WTC11 (cell line): Measurements from ENCODE around the gene THOC5. TPM values are rescaled to one million over a fixed set of nuclear protein-coding genes. Genes with fewer than 3 reads are reported as not detected.

Experiments used
- ATAC-seq: fragments of 200-7000 bp; cut with Tn5 transposase; 2 replicates; pipeline ENCODE4 v1.10.0; 2021; ENCODE audit warnings: mild to moderate bottlenecking, moderate library complexity
- CTCF ChIA-PET: fragments of 300-600 bp; sonication (Branson Sonifier 250); formaldehyde crosslinking; loops from one replicate; lab custom pipeline; 2021; ENCODE audit warnings: antibody characterized with exemption; lab: Charles Lee
- POLR2A ChIA-PET: fragments of 350-600 bp; sonication (Branson Sonifier 250); formaldehyde crosslinking; loops from one replicate; lab custom pipeline; 2021; ENCODE audit warnings: antibody characterized with exemption; lab: Charles Lee
- DNase-seq: peaks from one replicate; pipeline ENCODE4 v3.0.0; 2021; ENCODE audit warnings: low spot score
- H3K27ac Mint-ChIP-seq: 2 replicates; pipeline ENCODE4 v1.8.0; 2021; ENCODE audit warnings: mixed read lengths
- H3K27me3 Mint-ChIP-seq: 2 replicates; pipeline ENCODE4 v1.8.0; 2021; ENCODE audit warnings: low read depth, mild to moderate bottlenecking, moderate library complexity, mixed read lengths
- H3K36me3 Mint-ChIP-seq: 2 replicates; pipeline ENCODE4 v1.8.0; 2021; ENCODE audit warnings: mixed read lengths
- H3K4me1 Mint-ChIP-seq: 2 replicates; pipeline ENCODE4 v1.8.0; 2022; ENCODE audit warnings: mixed read lengths
- H3K4me3 Mint-ChIP-seq: 2 replicates; pipeline ENCODE4 v1.8.0; 2021; ENCODE audit warnings: mild to moderate bottlenecking, moderate library complexity, mixed read lengths
- H3K9me3 Mint-ChIP-seq: 2 replicates; pipeline ENCODE4 v1.8.0; 2021; ENCODE audit warnings: mixed read lengths
- ELF4 ChIP-seq: sonication (generic); formaldehyde crosslinking; IDR thresholded peaks from 2 replicates; pipeline ENCODE4 v1.8.1; 2022; ENCODE audit warnings: low read depth, mild to moderate bottlenecking, moderate library complexity, missing genetic modification reagents
- FOXJ3 ChIP-seq: sonication (generic); formaldehyde crosslinking; IDR thresholded peaks from 2 replicates; pipeline ENCODE4 v1.9.0; 2021; ENCODE audit warnings: missing genetic modification reagents, mild to moderate bottlenecking, borderline replicate concordance
- FOXK1 ChIP-seq: sonication (generic); formaldehyde crosslinking; IDR thresholded peaks from 2 replicates; pipeline ENCODE4 v1.8.0; 2022; ENCODE audit warnings: mild to moderate bottlenecking, moderate library complexity, missing genetic modification reagents
- FOXP1 ChIP-seq: sonication (generic); formaldehyde crosslinking; IDR thresholded peaks from 2 replicates; pipeline ENCODE4 v1.8.0; 2022; ENCODE audit warnings: missing genetic modification reagents, mild to moderate bottlenecking, moderate library complexity, borderline replicate concordance
- KAT7 ChIP-seq: sonication (generic); formaldehyde crosslinking; IDR thresholded peaks from 2 replicates; pipeline ENCODE4 v1.8.1; 2023; ENCODE audit warnings: missing genetic modification reagents, mild to moderate bottlenecking, borderline replicate concordance
- NFATC4 ChIP-seq: fragments of 250-450 bp; sonication (Bioruptor Pico); IDR thresholded peaks from 2 replicates; pipeline ENCODE4 v1.9.0; 2021; ENCODE audit warnings: mild to moderate bottlenecking
- NR1H2 ChIP-seq: sonication (generic); formaldehyde crosslinking; IDR thresholded peaks from 2 replicates; pipeline ENCODE4 v1.9.0; 2021; ENCODE audit warnings: mild to moderate bottlenecking, moderate library complexity, missing genetic modification reagents
- NR3C1 ChIP-seq: sonication (generic); formaldehyde crosslinking; conservative IDR thresholded peaks from 2 replicates; pipeline ENCODE4 v1.8.1; 2023; ENCODE audit warnings: low read depth, mild to moderate bottlenecking, missing genetic modification reagents
- SMAD3 ChIP-seq: sonication (generic); formaldehyde crosslinking; IDR thresholded peaks from 2 replicates; pipeline ENCODE4 v1.8.0; 2022; ENCODE audit warnings: missing genetic modification reagents, mild to moderate bottlenecking, borderline replicate concordance
- TP53 ChIP-seq: sonication (generic); formaldehyde crosslinking; IDR thresholded peaks from 2 replicates; pipeline ENCODE4 v1.8.1; 2023; ENCODE audit warnings: mild to moderate bottlenecking, missing genetic modification reagents
- ZNF121 ChIP-seq: sonication (generic); formaldehyde crosslinking; IDR thresholded peaks from 2 replicates; pipeline ENCODE4 v1.8.0; 2023; ENCODE audit warnings: missing genetic modification reagents
- ZNF263 ChIP-seq: sonication (generic); formaldehyde crosslinking; IDR thresholded peaks from 2 replicates; pipeline ENCODE4 v1.8.1; 2022; ENCODE audit warnings: low read depth, mild to moderate bottlenecking, moderate library complexity, missing genetic modification reagents
- ZNF416 ChIP-seq: fragments of 250-450 bp; sonication (Bioruptor Pico); IDR thresholded peaks from 2 replicates; pipeline ENCODE4 v1.9.0; 2021; ENCODE audit warnings: mild to moderate bottlenecking, inconsistent platforms
- total RNA-seq: library from RNA; stranded (reverse); gene quantifications from 3 replicates; pipeline ENCODE4 v1.2.3, GENCODE V29; 2021
- TF ChIP-seq, protein P1 (sequence below): fragments of 250-450 bp; sonication (Bioruptor Pico); IDR thresholded peaks from 2 replicates; pipeline ENCODE4 v1.8.0; 2021; ENCODE audit warnings: mild to moderate bottlenecking
- TF ChIP-seq, protein P2 (sequence below): sonication (generic); formaldehyde crosslinking; IDR thresholded peaks from 2 replicates; pipeline ENCODE4 v1.8.1; 2023; ENCODE audit warnings: mild to moderate bottlenecking, missing genetic modification reagents, borderline replicate concordance
- TF ChIP-seq, protein P3 (sequence below): fragments of 250-450 bp; sonication (Bioruptor Pico); IDR thresholded peaks from 2 replicates; pipeline ENCODE4 v1.9.0; 2021; ENCODE audit warnings: mild to moderate bottlenecking, borderline replicate concordance
- TF ChIP-seq, protein P4 (sequence below): sonication (generic); formaldehyde crosslinking; IDR thresholded peaks from 2 replicates; pipeline ENCODE4 v1.8.1; 2023; ENCODE audit warnings: mild to moderate bottlenecking, missing genetic modification reagents

The THOC5 gene
- total RNA-seq, 1 experiment from 2014 or later, result 51.2 TPM

DNA sequence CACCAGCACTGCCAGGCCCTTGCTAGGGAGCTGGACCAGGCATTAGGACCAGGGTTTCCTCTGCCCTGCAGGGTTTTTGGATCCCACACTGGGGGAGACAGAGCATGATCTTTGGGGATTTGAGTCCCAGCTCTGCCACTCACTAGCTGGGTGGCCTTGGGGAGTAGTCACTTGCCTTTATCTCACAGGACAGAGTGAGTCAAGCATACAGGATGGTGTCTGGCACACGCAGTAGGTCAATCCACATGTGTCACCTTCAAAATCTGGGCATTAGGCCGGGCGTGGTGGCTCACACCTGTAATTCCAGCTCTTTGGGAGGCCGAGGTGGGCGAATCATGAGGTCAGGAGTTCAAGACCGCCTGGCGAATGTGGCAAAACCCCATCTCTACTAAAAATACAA lies 70.8 kb downstream of the THOC5 start:
- Mint-ChIP-seq H3K27me3 (peaks cover 54% of the 10 kb centered on the region), H3K4me1 (peaks cover 37% of the 10 kb centered on the region)
- CTCF ChIA-PET, result interaction anchor here (1.0 to 6.2 kb wide), 5 partner anchors 12 to 87 kb away, joined by 5 to 60 read pairs (median 7); partner anchors contain the start of gene THOC5

More for the DNA sequence above, 70.8 kb downstream of the THOC5 start:
- Mint-ChIP-seq H3K27ac (no peak overlapping the region), H3K36me3 (peaks cover 12% of the 10 kb centered on the region; the same call in 1 of the 2 replicates)
- no peak for DNase-seq
- TF ChIP-seq NFATC4 (CRISPR knock-in tag) (no peak), ZNF416 (no peak), KAT7 (no peak), FOXJ3 (CRISPR knock-in tag) (no peak), NR1H2 (CRISPR knock-in tag) (no peak), ELF4 (CRISPR knock-in tag) (no peak), NR3C1 (CRISPR knock-in tag) (no peak), TP53 (CRISPR knock-in tag) (no peak), FOXP1 (CRISPR knock-in tag) (no peak), ZNF263 (no peak), SMAD3 (CRISPR knock-in tag) (no peak), ZNF121 (CRISPR knock-in tag) (no peak), FOXK1 (CRISPR knock-in tag) (no peak)
- TF ChIP-seq, protein P1, sequence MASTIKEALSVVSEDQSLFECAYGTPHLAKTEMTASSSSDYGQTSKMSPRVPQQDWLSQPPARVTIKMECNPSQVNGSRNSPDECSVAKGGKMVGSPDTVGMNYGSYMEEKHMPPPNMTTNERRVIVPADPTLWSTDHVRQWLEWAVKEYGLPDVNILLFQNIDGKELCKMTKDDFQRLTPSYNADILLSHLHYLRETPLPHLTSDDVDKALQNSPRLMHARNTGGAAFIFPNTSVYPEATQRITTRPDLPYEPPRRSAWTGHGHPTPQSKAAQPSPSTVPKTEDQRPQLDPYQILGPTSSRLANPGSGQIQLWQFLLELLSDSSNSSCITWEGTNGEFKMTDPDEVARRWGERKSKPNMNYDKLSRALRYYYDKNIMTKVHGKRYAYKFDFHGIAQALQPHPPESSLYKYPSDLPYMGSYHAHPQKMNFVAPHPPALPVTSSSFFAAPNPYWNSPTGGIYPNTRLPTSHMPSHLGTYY, result no peak
- TF ChIP-seq, protein P2, sequence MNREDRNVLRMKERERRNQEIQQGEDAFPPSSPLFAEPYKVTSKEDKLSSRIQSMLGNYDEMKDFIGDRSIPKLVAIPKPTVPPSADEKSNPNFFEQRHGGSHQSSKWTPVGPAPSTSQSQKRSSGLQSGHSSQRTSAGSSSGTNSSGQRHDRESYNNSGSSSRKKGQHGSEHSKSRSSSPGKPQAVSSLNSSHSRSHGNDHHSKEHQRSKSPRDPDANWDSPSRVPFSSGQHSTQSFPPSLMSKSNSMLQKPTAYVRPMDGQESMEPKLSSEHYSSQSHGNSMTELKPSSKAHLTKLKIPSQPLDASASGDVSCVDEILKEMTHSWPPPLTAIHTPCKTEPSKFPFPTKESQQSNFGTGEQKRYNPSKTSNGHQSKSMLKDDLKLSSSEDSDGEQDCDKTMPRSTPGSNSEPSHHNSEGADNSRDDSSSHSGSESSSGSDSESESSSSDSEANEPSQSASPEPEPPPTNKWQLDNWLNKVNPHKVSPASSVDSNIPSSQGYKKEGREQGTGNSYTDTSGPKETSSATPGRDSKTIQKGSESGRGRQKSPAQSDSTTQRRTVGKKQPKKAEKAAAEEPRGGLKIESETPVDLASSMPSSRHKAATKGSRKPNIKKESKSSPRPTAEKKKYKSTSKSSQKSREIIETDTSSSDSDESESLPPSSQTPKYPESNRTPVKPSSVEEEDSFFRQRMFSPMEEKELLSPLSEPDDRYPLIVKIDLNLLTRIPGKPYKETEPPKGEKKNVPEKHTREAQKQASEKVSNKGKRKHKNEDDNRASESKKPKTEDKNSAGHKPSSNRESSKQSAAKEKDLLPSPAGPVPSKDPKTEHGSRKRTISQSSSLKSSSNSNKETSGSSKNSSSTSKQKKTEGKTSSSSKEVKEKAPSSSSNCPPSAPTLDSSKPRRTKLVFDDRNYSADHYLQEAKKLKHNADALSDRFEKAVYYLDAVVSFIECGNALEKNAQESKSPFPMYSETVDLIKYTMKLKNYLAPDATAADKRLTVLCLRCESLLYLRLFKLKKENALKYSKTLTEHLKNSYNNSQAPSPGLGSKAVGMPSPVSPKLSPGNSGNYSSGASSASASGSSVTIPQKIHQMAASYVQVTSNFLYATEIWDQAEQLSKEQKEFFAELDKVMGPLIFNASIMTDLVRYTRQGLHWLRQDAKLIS (CRISPR knock-in tag), result no peak
- TF ChIP-seq, protein P3, sequence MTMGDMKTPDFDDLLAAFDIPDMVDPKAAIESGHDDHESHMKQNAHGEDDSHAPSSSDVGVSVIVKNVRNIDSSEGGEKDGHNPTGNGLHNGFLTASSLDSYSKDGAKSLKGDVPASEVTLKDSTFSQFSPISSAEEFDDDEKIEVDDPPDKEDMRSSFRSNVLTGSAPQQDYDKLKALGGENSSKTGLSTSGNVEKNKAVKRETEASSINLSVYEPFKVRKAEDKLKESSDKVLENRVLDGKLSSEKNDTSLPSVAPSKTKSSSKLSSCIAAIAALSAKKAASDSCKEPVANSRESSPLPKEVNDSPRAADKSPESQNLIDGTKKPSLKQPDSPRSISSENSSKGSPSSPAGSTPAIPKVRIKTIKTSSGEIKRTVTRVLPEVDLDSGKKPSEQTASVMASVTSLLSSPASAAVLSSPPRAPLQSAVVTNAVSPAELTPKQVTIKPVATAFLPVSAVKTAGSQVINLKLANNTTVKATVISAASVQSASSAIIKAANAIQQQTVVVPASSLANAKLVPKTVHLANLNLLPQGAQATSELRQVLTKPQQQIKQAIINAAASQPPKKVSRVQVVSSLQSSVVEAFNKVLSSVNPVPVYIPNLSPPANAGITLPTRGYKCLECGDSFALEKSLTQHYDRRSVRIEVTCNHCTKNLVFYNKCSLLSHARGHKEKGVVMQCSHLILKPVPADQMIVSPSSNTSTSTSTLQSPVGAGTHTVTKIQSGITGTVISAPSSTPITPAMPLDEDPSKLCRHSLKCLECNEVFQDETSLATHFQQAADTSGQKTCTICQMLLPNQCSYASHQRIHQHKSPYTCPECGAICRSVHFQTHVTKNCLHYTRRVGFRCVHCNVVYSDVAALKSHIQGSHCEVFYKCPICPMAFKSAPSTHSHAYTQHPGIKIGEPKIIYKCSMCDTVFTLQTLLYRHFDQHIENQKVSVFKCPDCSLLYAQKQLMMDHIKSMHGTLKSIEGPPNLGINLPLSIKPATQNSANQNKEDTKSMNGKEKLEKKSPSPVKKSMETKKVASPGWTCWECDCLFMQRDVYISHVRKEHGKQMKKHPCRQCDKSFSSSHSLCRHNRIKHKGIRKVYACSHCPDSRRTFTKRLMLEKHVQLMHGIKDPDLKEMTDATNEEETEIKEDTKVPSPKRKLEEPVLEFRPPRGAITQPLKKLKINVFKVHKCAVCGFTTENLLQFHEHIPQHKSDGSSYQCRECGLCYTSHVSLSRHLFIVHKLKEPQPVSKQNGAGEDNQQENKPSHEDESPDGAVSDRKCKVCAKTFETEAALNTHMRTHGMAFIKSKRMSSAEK (CRISPR knock-in tag), result no peak
- TF ChIP-seq, protein P4, sequence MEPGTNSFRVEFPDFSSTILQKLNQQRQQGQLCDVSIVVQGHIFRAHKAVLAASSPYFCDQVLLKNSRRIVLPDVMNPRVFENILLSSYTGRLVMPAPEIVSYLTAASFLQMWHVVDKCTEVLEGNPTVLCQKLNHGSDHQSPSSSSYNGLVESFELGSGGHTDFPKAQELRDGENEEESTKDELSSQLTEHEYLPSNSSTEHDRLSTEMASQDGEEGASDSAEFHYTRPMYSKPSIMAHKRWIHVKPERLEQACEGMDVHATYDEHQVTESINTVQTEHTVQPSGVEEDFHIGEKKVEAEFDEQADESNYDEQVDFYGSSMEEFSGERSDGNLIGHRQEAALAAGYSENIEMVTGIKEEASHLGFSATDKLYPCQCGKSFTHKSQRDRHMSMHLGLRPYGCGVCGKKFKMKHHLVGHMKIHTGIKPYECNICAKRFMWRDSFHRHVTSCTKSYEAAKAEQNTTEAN (CRISPR knock-in tag), result no peak
- TF ChIP-seq, all 79 proteins: peak for 0
- H3K9me3 Mint-ChIP-seq, result no peaks in the 10 kb centered on the region
- H3K4me3 Mint-ChIP-seq, result no peak overlapping the region
- POLR2A ChIA-PET, result interaction anchor here (0.7 kb wide), 1 partner anchor 36 kb away, joined by 8 read pairs; no protein-coding TSS in a partner anchor
- ATAC-seq, result no peak
